ENCODE data around the gene PDE12. TPM values are rescaled to one million over a fixed set of nuclear protein-coding genes. Genes with fewer than 3 reads are reported as not detected.

PDE12 gene
- total and polyA plus RNA-seq, 2 of the 13 experiments (the other 11 are each of a cell fraction or from before 2014, with no cell fraction given), result 9.0 to 17.8 TPM

DNA sequence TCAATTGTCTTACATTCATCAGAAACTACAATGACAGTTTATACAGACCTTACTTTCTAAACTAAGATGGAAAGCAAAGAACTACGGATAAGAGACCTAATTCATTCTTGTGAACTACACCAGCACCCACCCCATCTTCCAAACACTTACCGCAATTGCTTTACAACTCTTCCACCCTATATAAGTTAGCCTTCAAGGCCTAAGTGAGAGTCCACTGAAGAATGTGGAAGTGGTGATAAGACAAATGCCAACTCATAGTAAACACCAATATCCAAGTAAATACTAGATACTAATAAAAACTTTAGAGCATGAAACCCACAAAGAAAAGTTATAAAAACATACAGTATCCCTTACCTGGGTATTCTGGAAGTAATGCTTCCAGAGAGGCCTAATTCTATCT, 27.5 kb downstream of the PDE12 start:
- TSS peak; percentile 6 for BruUV-seq (replicated peaks)
- no peak overlapping the region for H3K27ac ChIP-seq (ENCODE audit: extremely low read length, insufficient read depth, low read length)

More for the DNA sequence above, 27.5 kb downstream of the PDE12 start:
- 93% methylated on average over 2 of the region's 2 CpGs for WGBS (ENCODE audit: low lambda C conversion rate)
- DNase-seq (ENCODE audit: low spot score) (no peak), FAIRE-seq (no peak), ATAC-seq (no peak)
- Histone ChIP-seq H3K4me2 (ENCODE audit: low read depth, low read length) (no peak overlapping the region), H2AFZ (ENCODE audit: low read length) (no peak overlapping the region), H3K4me3 (replicated peaks in 1 of 3; ENCODE audit: insufficient read depth in 1 of 3, low read depth in 2 of 3, low read length in 3 of 3) (no peak overlapping the region), H3K36me3 (replicated peaks in 1 of 2; ENCODE audit: control insufficient read depth in 1 of 2, insufficient read depth in 2 of 2, low read length in 2 of 2) (peaks cover 4 to 62% of the 10 kb centered on the region in 2 experiments), H3K4me1 (ENCODE audit: insufficient read depth, low read length) (no peaks in the 10 kb centered on the region), H3K27me3 (ENCODE audit: control insufficient read depth in 1 of 2, insufficient read depth in 2 of 2, low read length in 2 of 2) (no peaks in the 10 kb centered on the region), H3K9me3 (ENCODE audit: low read length) (no peaks in the 10 kb centered on the region), H3K9ac (ENCODE audit: insufficient read depth, low read depth, low read length) (no peak overlapping the region), H3K79me2 (ENCODE audit: insufficient read depth, low read length) (peaks cover 90% of the 10 kb centered on the region), H4K20me1 (ENCODE audit: insufficient read depth, low read length) (peaks cover 67% of the 10 kb centered on the region)
- POLR2A ChIA-PET, result no interaction called here
- in situ Hi-C loops (cut with HindIII; ENCODE audit: extremely low pct_ligation_motif_present, low pct_unique_long_range_greater_than_20kb) (no loop called here), intact Hi-C loops (cut with micrococcal nuclease; ENCODE audit: unreplicated experiment) (loop anchor here (2.0 kb wide), 1 partner anchor 187 kb away; no protein-coding TSS in a partner anchor)
- TF ChIP-seq FLYWCH1 (CRISPR knock-in tag; IDR thresholded peaks at IDR 0.05) (no peak), NFIC (IDR thresholded peaks at IDR 0.05; ENCODE audit: low read length) (no peak), NR2F6 (IDR thresholded peaks at IDR 0.05) (no peak), NR2F6 (CRISPR knock-in tag; IDR thresholded peaks at IDR 0.05) (no peak), KLF15 (CRISPR knock-in tag; IDR thresholded peaks at IDR 0.05; ENCODE audit: borderline replicate concordance) (no peak), ZNF317 (CRISPR knock-in tag; IDR thresholded peaks at IDR 0.05) (no peak), MTF1 (CRISPR knock-in tag; IDR thresholded peaks at IDR 0.05) (no peak), KLF9 (CRISPR knock-in tag; IDR thresholded peaks at IDR 0.05; ENCODE audit: low read depth) (no peak), FOXO1 (CRISPR knock-in tag; IDR thresholded peaks at IDR 0.05) (no peak), ZNF30 (CRISPR knock-in tag; IDR thresholded peaks at IDR 0.05) (no peak), ISX (CRISPR knock-in tag; conservative IDR thresholded peaks at IDR 0.05) (no peak)
- TF ChIP-seq, protein P1, sequence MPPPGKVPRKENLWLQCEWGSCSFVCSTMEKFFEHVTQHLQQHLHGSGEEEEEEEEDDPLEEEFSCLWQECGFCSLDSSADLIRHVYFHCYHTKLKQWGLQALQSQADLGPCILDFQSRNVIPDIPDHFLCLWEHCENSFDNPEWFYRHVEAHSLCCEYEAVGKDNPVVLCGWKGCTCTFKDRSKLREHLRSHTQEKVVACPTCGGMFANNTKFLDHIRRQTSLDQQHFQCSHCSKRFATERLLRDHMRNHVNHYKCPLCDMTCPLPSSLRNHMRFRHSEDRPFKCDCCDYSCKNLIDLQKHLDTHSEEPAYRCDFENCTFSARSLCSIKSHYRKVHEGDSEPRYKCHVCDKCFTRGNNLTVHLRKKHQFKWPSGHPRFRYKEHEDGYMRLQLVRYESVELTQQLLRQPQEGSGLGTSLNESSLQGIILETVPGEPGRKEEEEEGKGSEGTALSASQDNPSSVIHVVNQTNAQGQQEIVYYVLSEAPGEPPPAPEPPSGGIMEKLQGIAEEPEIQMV (CRISPR knock-in tag; IDR thresholded peaks at IDR 0.05; ENCODE audit: low read depth), result no peak
- TF ChIP-seq, protein P2, sequence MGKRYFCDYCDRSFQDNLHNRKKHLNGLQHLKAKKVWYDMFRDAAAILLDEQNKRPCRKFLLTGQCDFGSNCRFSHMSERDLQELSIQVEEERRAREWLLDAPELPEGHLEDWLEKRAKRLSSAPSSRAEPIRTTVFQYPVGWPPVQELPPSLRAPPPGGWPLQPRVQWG (CRISPR knock-in tag; IDR thresholded peaks at IDR 0.05; ENCODE audit: borderline replicate concordance, low read depth), result no peak
- TF ChIP-seq, protein P3, sequence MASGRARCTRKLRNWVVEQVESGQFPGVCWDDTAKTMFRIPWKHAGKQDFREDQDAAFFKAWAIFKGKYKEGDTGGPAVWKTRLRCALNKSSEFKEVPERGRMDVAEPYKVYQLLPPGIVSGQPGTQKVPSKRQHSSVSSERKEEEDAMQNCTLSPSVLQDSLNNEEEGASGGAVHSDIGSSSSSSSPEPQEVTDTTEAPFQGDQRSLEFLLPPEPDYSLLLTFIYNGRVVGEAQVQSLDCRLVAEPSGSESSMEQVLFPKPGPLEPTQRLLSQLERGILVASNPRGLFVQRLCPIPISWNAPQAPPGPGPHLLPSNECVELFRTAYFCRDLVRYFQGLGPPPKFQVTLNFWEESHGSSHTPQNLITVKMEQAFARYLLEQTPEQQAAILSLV (CRISPR knock-in tag; IDR thresholded peaks at IDR 0.05; ENCODE audit: borderline replicate concordance), result no peak
- TF ChIP-seq, protein P4, sequence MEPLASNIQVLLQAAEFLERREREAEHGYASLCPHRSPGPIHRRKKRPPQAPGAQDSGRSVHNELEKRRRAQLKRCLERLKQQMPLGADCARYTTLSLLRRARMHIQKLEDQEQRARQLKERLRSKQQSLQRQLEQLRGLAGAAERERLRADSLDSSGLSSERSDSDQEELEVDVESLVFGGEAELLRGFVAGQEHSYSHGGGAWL (CRISPR knock-in tag; IDR thresholded peaks at IDR 0.05), result no peak
- CTCF ChIA-PET (ENCODE audit: low intra/inter-chr PET ratio, low total read pairs), result no interaction called here

Data from HepG2 (cell line).